T-helper 2 cell treated with Interferon-gamma antibody and Interleukin-4, amounts not matched to agents 5 μg/mL and 100 μg/mL, for 36 hours (primary cell): ENCODE measurements around the gene TRAF3IP1.
"Not testable (repeated sequence)": the region's sequence is repeated elsewhere in the genome, so short reads cannot be mapped to it uniquely, and the experiment has no call there.

Source experiments
- DNase-seq: peaks from one replicate; pipeline ENCODE4 v3.0.0; 2021; ENCODE audit warnings: low spot score
- H3K27ac Mint-ChIP-seq: one replicate; pipeline ENCODE4 v1.8.0; 2021; ENCODE audit warnings: mild to moderate bottlenecking, mixed read lengths
- H3K27me3 Mint-ChIP-seq: one replicate; pipeline ENCODE4 v1.8.0; 2021; ENCODE audit warnings: low read depth, mixed read lengths
- H3K36me3 Mint-ChIP-seq: one replicate; pipeline ENCODE4 v1.8.0; 2021; ENCODE audit warnings: low read depth, mixed read lengths
- H3K4me1 Mint-ChIP-seq: one replicate; pipeline ENCODE4 v1.8.0; 2021; ENCODE audit warnings: low read depth, mixed read lengths
- H3K4me3 Mint-ChIP-seq: one replicate; pipeline ENCODE4 v1.8.0; 2022; ENCODE audit warnings: mild to moderate bottlenecking, moderate library complexity, mixed read lengths
- H3K9me3 Mint-ChIP-seq: one replicate; pipeline ENCODE4 v1.8.0; 2021; ENCODE audit warnings: mixed read lengths

TRAF3IP1 gene

DNA sequence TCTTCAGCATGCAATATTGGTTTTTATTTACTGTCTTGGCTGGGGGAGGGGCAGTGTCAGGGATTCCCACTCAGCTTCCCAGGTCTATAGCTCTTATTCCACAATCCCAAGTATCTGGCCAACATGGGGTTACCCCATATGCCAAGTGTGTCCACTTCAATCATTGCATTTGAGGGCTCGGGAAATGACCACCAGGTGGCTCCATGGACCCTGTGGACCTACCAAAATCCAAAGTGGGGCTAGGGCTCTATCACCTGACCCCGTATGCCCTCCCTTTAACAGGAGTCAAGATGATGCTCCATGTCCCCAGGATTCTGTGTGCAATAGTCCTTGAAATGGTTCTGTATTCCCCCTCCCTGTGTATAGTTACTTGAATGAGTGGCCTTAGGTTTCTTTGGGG, 12.1 kb upstream of the TRAF3IP1 start:
- Mint-ChIP-seq H3K36me3 (no peaks in the 10 kb centered on the region), H3K27ac (no peak overlapping the region), H3K4me1 (no peaks in the 10 kb centered on the region), H3K4me3 (no peak overlapping the region), H3K9me3 (no peaks in the 10 kb centered on the region), H3K27me3 (peaks cover 2% of the 10 kb centered on the region)
- DNase-seq: no peak

- H3K36me3 Mint-ChIP-seq, DNase-seq, H3K27me3 Mint-ChIP-seq, H3K9me3 Mint-ChIP-seq, H3K4me3 Mint-ChIP-seq, H3K27ac Mint-ChIP-seq, H3K4me1 Mint-ChIP-seq: not testable (repeated sequence)
These were observed 9.6 kb upstream of the TRAF3IP1 start for GRCh38 chr2:238310721-238311120.

- no peak for DNase-seq
- H3K27me3 Mint-ChIP-seq: peaks cover 12% of the 10 kb centered on the region
- no peaks in the 10 kb centered on the region for H3K36me3 Mint-ChIP-seq
- H3K9me3 Mint-ChIP-seq: no peaks in the 10 kb centered on the region
- H3K4me3 Mint-ChIP-seq: no peak overlapping the region
- H3K4me1 Mint-ChIP-seq: no peaks in the 10 kb centered on the region
- no peak overlapping the region for H3K27ac Mint-ChIP-seq
These were observed 6.9 kb upstream of the TRAF3IP1 start for GRCh38 chr2:238313289-238313990.

DNA sequence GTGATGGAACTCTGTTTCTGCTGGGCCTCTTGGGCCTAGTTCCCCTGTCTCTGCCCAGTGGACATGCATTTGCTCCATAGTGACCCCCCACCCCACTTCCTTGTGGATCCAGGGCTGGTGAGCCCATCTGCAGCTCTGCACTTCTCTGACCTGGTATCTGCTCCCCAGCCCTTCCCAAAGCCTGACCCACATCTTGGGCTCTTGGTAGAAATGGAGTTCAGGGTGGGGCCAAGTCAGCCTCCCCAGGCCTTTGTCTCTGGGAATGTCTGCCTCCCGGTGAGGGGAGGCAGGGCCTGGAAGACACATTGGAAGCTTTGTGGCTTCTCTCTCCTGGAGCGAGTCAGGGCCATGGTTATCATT, 6.3 kb upstream of the TRAF3IP1 start:
- no peaks in the 10 kb centered on the region for H3K9me3 Mint-ChIP-seq
- H3K27me3 Mint-ChIP-seq: peaks cover 10% of the 10 kb centered on the region
- H3K27ac Mint-ChIP-seq: no peak overlapping the region
- no peak for DNase-seq
- H3K4me3 Mint-ChIP-seq: no peak overlapping the region
- no peaks in the 10 kb centered on the region for H3K36me3 Mint-ChIP-seq
- no peaks in the 10 kb centered on the region for H3K4me1 Mint-ChIP-seq

DNA sequence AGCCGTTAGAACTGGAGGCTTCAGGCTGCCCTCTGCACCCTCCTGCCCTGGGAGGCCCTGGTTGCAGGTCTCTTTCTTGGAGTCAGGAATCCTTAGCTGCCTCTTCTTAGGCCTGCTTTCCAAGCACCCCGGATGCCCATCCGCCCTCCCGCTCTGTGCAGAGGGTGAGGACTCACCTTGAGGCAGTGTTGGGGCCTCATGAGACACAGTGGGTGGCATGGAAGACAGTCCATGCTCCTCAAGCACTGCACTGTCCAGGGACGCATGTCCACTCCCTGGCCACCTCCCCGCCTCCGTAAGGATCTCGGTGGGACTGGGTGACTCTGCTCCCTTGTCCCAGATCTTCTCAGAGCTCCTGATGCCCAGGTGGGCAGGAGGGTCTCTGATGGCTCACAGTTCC, 5.7 kb upstream of the TRAF3IP1 start:
- DNase-seq: no peak
- H3K36me3 Mint-ChIP-seq: no peaks in the 10 kb centered on the region
- H3K9me3 Mint-ChIP-seq: no peaks in the 10 kb centered on the region
- peaks cover under 1% of the 10 kb centered on the region for H3K4me1 Mint-ChIP-seq
- H3K27me3 Mint-ChIP-seq: peaks cover 10% of the 10 kb centered on the region
- no peak overlapping the region for H3K27ac Mint-ChIP-seq
- no peak overlapping the region for H3K4me3 Mint-ChIP-seq

DNA sequence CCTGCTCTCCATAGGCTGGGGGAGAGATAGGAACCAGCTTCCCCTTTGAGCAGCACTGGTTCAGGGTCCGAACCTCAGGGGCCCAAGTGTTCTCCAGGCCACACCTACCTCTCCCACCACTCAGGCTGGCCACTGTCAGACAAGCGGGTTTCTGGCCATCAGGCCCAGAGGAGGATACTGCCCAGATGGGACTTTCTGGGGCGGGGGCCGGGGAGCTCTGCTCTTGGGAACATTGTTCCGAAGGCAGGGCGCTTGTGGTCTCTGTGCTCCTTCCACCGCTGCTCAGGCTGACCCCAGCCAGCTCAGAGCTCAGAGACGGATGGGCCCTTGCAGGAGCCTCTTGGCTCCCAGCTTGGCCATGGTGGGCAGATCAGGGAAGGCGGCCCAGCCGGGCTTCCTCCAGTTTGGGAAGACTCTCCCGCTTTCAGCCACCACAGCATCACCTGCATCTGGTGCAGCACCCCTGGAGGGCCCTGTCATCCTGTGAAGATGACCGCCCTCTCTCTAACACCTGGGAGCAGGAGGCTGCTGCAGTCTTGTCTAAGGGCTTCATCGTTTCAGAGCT, 5.2 kb upstream of the TRAF3IP1 start:
- Mint-ChIP-seq H3K4me3 (no peak overlapping the region), H3K27ac (no peak overlapping the region), H3K27me3 (peaks cover 13% of the 10 kb centered on the region), H3K9me3 (no peaks in the 10 kb centered on the region), H3K36me3 (no peaks in the 10 kb centered on the region), H3K4me1 (peaks cover 3% of the 10 kb centered on the region)
- DNase-seq: no peak

DNA sequence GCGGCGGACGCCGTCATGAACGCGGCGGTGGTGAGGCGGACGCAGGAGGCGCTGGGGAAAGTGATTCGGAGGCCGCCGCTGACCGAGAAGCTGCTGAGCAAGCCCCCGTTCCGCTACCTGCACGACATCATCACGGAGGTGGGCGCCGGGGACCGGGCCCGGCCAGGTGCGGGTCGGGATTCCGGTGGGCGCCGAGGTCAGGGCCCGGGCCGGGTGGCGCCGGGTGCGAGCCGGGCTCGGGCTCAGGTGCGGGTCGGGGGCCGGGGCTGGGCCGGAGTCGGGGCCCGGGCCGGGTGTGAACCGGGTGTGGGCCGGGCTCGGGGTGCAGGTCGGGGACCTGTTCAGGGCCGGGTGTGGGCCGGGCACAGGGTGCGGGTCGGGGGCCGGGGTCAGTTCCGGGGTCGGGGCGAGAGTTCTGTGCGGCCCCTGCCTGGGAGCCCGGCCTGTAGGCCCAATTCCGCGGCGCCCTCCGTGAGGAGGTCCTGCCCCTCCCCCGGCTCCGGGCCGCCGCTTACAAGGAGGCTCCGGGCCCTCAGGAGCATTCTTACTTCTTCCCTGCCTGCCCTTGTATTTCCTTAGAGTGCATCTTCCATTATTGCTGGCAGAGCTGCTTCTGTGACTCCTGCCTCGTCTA, 447 bp downstream of the TRAF3IP1 start:
- no peaks in the 10 kb centered on the region for H3K36me3 Mint-ChIP-seq
- no peak for DNase-seq

GRCh38 chr2:238321467-238321866, 1.1 kb downstream of the TRAF3IP1 start:
- peaks cover 11% of the 10 kb centered on the region for H3K4me1 Mint-ChIP-seq

More for the DNA sequence above, 447 bp downstream of the TRAF3IP1 start:
- peaks cover 11% of the 10 kb centered on the region for H3K4me1 Mint-ChIP-seq
- H3K4me3 Mint-ChIP-seq: peak overlapping the region; percentile 77
- H3K9me3 Mint-ChIP-seq: no peaks in the 10 kb centered on the region
- peaks cover 13% of the 10 kb centered on the region for H3K27me3 Mint-ChIP-seq
- no peak overlapping the region for H3K27ac Mint-ChIP-seq

DNA sequence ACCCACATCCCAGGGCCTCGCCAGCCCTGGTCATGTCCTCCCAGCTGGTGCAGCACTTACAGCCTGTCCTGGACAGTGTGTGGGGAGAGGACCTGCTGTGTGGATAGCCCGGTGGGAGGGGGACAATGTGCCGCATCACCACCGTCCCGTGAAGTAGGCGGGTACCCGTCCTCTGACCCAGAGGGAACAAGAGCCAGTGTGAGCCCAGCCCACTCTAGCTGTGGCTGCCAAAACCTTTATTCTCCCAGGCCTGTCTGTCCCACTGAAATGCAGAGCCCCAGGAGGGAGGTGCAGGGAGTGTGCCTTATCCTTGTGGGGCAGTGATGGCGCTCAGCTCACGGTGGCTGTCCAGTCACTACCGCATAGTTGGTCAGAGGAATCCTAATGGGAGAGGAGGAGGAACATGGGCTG, 1.7 kb downstream of the TRAF3IP1 start:
- Mint-ChIP-seq H3K36me3 (no peaks in the 10 kb centered on the region), H3K9me3 (no peaks in the 10 kb centered on the region), H3K4me3 (peak overlapping the region; percentile 77), H3K27me3 (peaks cover 13% of the 10 kb centered on the region), H3K4me1 (peaks cover 11% of the 10 kb centered on the region), H3K27ac (peak overlapping the region; percentile 13)
- DNase-seq: no peak

More at GRCh38 chr2:238321467-238321866, 1.1 kb downstream of the TRAF3IP1 start:
- peak overlapping the region; percentile 77 for H3K4me3 Mint-ChIP-seq
- no peaks in the 10 kb centered on the region for H3K9me3 Mint-ChIP-seq
- no peak for DNase-seq
- H3K27me3 Mint-ChIP-seq: peaks cover 13% of the 10 kb centered on the region
- no peak overlapping the region for H3K27ac Mint-ChIP-seq
- H3K36me3 Mint-ChIP-seq: no peaks in the 10 kb centered on the region

DNA sequence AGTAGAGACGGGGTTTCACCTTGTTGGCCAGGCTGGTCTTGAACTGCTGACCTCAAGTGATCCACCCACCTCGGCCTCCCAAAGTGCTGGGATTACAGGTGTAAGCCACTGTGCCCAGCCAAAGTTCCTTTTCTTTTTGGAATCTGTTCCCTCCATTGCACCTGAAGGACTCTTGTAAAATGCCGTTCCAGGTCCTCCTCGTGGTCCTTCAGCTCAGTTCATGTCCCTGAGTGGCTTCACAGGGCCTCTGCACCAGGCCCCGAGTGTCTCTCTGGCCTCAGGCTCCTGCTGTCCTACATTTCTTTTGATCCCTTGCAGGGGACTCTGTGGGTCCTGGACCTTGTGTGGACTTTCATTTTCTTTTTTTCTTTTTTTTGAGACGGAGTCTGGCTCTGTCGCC, 3.9 kb downstream of the TRAF3IP1 start:
- not testable (repeated sequence) for H3K4me3 Mint-ChIP-seq, H3K27me3 Mint-ChIP-seq, H3K9me3 Mint-ChIP-seq, H3K27ac Mint-ChIP-seq, DNase-seq, H3K36me3 Mint-ChIP-seq
- peaks cover 11% of the 10 kb centered on the region for H3K4me1 Mint-ChIP-seq

- Mint-ChIP-seq H3K4me1 (peaks cover 7% of the 10 kb centered on the region), H3K36me3 (peaks cover 6% of the 10 kb centered on the region), H3K4me3 (no peak overlapping the region), H3K27ac (no peak overlapping the region), H3K9me3 (no peaks in the 10 kb centered on the region), H3K27me3 (no peaks in the 10 kb centered on the region)
- no peak for DNase-seq
These were observed 5.4 kb downstream of the TRAF3IP1 start for GRCh38 chr2:238325694-238326093.

GRCh38 chr2:238326801-238327365, 6.6 kb downstream of the TRAF3IP1 start:
- DNase-seq: no peak
- H3K27me3 Mint-ChIP-seq: no peaks in the 10 kb centered on the region
- H3K36me3 Mint-ChIP-seq: peaks cover 6% of the 10 kb centered on the region
- no peak overlapping the region for H3K4me3 Mint-ChIP-seq
- peaks cover under 1% of the 10 kb centered on the region for H3K4me1 Mint-ChIP-seq
- no peak overlapping the region for H3K27ac Mint-ChIP-seq
- H3K9me3 Mint-ChIP-seq: no peaks in the 10 kb centered on the region

DNA sequence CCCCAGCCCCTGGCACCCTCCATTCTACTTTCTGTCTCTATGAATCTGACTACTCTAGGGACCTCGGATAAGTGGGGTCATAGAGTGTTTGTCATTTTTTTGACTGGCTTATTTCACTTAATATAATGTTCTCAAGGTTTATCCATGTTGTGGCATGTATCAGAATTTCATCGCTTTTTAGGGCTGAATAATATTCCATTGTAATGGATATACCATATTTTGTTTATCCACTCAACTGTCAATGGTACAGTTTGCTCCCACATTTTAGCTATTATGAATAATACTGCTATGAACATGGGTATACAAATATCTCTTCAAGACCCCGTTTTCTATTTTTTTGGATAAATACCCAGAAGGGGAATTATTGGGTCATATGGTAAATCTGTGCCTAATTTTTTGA, 7.4 kb downstream of the TRAF3IP1 start:
- H3K36me3 Mint-ChIP-seq: peaks cover 6% of the 10 kb centered on the region

GRCh38 chr2:238330391-238330790, 10.1 kb downstream of the TRAF3IP1 start:
- peaks cover 6% of the 10 kb centered on the region for H3K36me3 Mint-ChIP-seq

More for the DNA sequence above, 7.4 kb downstream of the TRAF3IP1 start:
- Mint-ChIP-seq H3K9me3 (no peaks in the 10 kb centered on the region), H3K4me1 (no peaks in the 10 kb centered on the region), H3K27ac (no peak overlapping the region), H3K27me3 (no peaks in the 10 kb centered on the region), H3K4me3 (no peak overlapping the region)
- DNase-seq: no peak

More at GRCh38 chr2:238330391-238330790, 10.1 kb downstream of the TRAF3IP1 start:
- no peak for DNase-seq
- no peaks in the 10 kb centered on the region for H3K9me3 Mint-ChIP-seq
- H3K27me3 Mint-ChIP-seq: no peaks in the 10 kb centered on the region
- no peaks in the 10 kb centered on the region for H3K4me1 Mint-ChIP-seq
- H3K27ac Mint-ChIP-seq: no peak overlapping the region
- no peak overlapping the region for H3K4me3 Mint-ChIP-seq
